Activated CD4-positive, CD25-positive, alpha-beta regulatory T cell (primary cell): ENCODE measurements around the gene PTAR1.

ENCODE experiments used
- DNase-seq, 4 experiments: peaks; one replicate each; lab custom pipeline; 2025; lab: John Stamatoyannopoulos, UW

Gene PTAR1

GRCh38 chr9:69674112-69674685 lies 85.6 kb downstream of the PTAR1 start:
- DNase-seq, result no peak

GRCh38 chr9:69673311-69673640 lies 86.5 kb downstream of the PTAR1 start:
- no peak for DNase-seq

GRCh38 chr9:69672596-69673310 lies 87.1 kb downstream of the PTAR1 start:
- peak; percentile 11 to 40 (median 26) for DNase-seq

GRCh38 chr9:69671879-69672595 lies 87.8 kb downstream of the PTAR1 start, which contains the start of gene APBA1:
Gene APBA1 (minus strand): TSS chr9:69672371.
- peak in 1 of 4 experiments; percentile 3 for DNase-seq

- no peak for DNase-seq
Observed at GRCh38 chr9:69671311-69671878, 88.4 kb downstream of the PTAR1 start.

- DNase-seq, result no peak
Observed at GRCh38 chr9:69667306-69667705, 92.5 kb downstream of the PTAR1 start.

- DNase-seq, result no peak
Observed at GRCh38 chr9:69660304-69660703, 99.5 kb downstream of the PTAR1 start.
